Measurements from ENCODE around the gene DPEP1.

DNA sequence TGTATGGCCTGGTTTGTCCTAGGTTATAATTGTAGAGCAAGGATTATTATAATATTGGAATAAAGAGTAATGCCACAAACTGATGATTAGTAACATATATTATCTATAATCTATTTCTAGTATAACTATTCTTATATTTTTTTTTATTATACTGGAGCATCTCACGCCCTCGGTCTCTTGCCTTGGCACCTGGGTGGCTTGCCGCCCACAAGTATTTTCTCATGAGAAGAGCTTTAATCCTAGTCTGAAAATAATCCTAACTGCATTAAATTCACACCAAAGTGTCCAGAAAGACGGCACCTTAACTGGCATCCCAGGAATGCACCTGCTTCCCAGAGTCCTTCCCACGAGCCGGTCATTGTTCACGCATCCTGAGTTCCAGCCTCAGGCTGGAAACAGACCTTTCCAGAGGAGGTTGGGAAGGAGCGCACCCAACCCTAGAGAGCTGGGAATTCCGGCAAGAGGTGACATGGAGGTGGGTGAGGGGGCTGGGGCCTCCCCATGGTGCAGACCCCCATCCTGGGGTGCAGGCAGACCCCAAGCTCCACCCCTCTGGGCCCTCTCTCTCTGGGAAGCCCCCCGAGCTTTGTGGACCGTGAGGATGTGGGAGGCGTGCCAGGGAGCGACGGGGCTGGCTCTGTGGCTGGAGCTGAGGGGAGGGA is 28.1 kb downstream of the DPEP1 start:
- TF ChIP-seq POLR2A (IDR thresholded peaks at IDR 0.05; ENCODE audit: low read depth, low read length) = no peak
- no peak for TF ChIP-seq POLR2AphosphoS5 (IDR thresholded peaks at IDR 0.05; ENCODE audit: insufficient read depth, low read depth, low read length)

All from endothelial cell of umbilical vein (primary cell).